GM19099 (cell line): ENCODE data around the gene SSTR3.

Source experiments
- POLR2A ChIP-seq: IDR thresholded peaks from 3 replicates; pipeline ENCODE4 v1.6.1; 2011; ENCODE audit warnings: low read depth; ENCODE audit not compliant: insufficient read length; ENCODE audit errors: extremely low read depth

Gene SSTR3

GRCh38 chr22:37233751-37234631 lies 21.7 kb upstream of the SSTR3 start:
- peak; percentile 29 for TF ChIP-seq POLR2A

GRCh38 chr22:37232140-37232998 lies 20.1 kb upstream of the SSTR3 start:
- TF ChIP-seq POLR2A: no peak

- TF ChIP-seq POLR2A: no peak
Measured at GRCh38 chr22:37231406-37232139, 19.3 kb upstream of the SSTR3 start.

GRCh38 chr22:37230673-37231405 lies 18.6 kb upstream of the SSTR3 start:
- TF ChIP-seq POLR2A: peak; percentile 15

GRCh38 chr22:37229805-37230672 lies 17.8 kb upstream of the SSTR3 start:
- TF ChIP-seq POLR2A: no peak

- TF ChIP-seq POLR2A: no peak
Measured at GRCh38 chr22:37229012-37229804, 16.9 kb upstream of the SSTR3 start.

GRCh38 chr22:37228106-37229011 lies 16.1 kb upstream of the SSTR3 start:
- peak; percentile 11 for TF ChIP-seq POLR2A

GRCh38 chr22:37226514-37226913 lies 14.2 kb upstream of the SSTR3 start:
- TF ChIP-seq POLR2A: no peak

GRCh38 chr22:37226087-37226486 lies 13.8 kb upstream of the SSTR3 start:
- no peak for TF ChIP-seq POLR2A

GRCh38 chr22:37225481-37225880 lies 13.2 kb upstream of the SSTR3 start:
- TF ChIP-seq POLR2A: no peak

- TF ChIP-seq POLR2A: no peak
Measured at GRCh38 chr22:37224757-37225420, 12.6 kb upstream of the SSTR3 start.
